ENCODE measurements around the gene SLC39A11.
"Not testable (repeated sequence)": the region's sequence is repeated elsewhere in the genome, so short reads cannot be mapped to it uniquely, and the experiment has no call there.

Gene SLC39A11

DNA sequence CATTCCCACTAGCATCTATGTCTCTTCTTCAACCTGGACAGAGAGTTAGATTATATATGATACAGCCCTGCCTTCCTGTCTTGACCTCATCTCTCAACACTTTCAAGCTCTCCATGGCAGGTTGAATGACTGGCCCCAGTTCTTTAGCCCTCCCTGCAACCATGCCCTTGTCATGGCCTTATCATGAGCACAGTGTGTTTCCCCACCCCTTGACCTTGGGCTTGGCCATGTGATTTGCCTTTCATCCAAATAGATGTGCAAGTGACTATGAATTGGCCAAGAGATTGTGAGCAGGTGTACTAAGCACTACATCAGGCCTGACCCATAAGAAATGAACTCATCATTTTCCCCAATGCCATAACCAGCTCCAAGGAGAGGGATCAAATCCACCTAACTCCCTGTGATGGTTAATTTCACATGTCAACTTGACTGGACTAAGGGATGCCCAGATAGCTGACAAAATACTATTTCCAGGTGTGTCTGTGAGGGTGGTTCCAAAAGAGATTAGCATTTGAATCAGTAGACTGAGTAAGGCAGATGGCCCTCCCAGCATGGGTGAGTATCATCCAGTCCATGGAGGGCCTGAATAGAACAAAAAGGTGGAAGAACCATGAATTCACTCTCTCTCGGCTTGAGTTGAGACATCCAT is 97.4 kb downstream of the SLC39A11 start:
- Mint-ChIP-seq H3K27me3 (ENCODE audit: low read depth, poor library complexity) (no peaks in the 10 kb centered on the region), H3K9me3 (peaks cover 15% of the 10 kb centered on the region), H3K27ac (no peak overlapping the region), H3K4me3 (no peak overlapping the region), H3K36me3 (ENCODE audit: low read depth) (peaks cover 13% of the 10 kb centered on the region), H3K4me1 (peaks cover 7% of the 10 kb centered on the region)
- DNase-seq, result no peak
- TF ChIP-seq, protein P1, sequence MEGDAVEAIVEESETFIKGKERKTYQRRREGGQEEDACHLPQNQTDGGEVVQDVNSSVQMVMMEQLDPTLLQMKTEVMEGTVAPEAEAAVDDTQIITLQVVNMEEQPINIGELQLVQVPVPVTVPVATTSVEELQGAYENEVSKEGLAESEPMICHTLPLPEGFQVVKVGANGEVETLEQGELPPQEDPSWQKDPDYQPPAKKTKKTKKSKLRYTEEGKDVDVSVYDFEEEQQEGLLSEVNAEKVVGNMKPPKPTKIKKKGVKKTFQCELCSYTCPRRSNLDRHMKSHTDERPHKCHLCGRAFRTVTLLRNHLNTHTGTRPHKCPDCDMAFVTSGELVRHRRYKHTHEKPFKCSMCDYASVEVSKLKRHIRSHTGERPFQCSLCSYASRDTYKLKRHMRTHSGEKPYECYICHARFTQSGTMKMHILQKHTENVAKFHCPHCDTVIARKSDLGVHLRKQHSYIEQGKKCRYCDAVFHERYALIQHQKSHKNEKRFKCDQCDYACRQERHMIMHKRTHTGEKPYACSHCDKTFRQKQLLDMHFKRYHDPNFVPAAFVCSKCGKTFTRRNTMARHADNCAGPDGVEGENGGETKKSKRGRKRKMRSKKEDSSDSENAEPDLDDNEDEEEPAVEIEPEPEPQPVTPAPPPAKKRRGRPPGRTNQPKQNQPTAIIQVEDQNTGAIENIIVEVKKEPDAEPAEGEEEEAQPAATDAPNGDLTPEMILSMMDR (IDR thresholded peaks at IDR 0.05), result no peak

DNA sequence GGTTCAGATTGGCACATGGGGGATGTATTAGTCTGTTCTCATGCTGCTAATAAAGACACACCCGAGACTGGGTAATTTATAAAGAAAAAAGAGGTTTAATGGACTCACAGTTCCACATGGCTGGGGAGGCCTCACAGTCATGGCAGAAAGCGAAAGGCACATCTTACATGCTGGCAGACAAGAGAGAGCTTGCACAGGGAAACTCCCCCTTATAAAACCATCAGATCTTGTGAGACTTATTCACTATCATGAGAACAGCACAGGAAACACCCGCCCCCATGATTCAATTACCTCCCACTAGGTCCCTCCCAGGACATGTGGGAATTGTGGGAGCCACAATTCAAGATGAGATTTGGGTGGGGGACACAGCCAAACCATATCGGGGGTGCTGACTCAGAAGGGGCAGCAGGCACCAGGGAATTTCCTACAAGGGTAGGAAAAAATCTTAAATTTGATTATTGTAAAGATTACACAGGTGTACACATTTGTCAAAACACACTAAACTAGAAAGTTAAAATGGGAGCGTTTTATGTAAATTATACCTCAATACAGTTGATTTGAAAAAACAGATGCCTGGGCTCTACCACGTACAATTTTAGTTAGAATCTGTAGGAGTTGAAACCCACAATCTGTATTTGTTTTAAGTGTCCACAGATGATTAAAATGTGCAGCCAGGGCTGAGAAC is 99.6 kb downstream of the SLC39A11 start:
- not testable (repeated sequence) for H3K4me1 Mint-ChIP-seq; H3K27me3 Mint-ChIP-seq (ENCODE audit: low read depth, poor library complexity); H3K4me3 Mint-ChIP-seq; DNase-seq
- peak overlapping the region; percentile 77 for H3K27ac Mint-ChIP-seq
- peaks cover 15% of the 10 kb centered on the region for H3K9me3 Mint-ChIP-seq
- peaks cover 13% of the 10 kb centered on the region for H3K36me3 Mint-ChIP-seq (ENCODE audit: low read depth)

DNA sequence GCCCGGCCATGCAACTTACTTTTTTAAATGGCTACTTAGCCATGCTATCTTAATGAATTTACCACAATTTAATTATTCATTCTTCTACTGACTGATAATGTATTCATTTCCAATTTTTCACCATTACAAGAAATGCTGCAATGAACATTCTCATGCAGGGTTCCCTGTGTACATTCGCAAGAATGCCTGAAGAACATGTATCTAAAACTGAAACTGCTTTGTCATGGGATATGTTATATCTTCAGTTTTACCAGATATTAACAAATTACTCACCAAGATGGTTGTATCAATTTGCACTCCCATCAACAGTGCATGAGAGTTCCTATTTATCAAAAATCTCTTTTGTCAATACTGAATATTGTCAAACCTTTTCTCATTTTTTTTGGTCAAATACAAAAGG is 100.8 kb downstream of the SLC39A11 start:
- TF ChIP-seq, protein P1 (IDR thresholded peaks at IDR 0.05), result no peak
- Mint-ChIP-seq H3K36me3 (ENCODE audit: low read depth) (peaks cover 11% of the 10 kb centered on the region), H3K4me3 (no peak overlapping the region), H3K27me3 (ENCODE audit: low read depth, poor library complexity) (no peaks in the 10 kb centered on the region), H3K4me1 (peaks cover 18% of the 10 kb centered on the region), H3K9me3 (peaks cover 12% of the 10 kb centered on the region), H3K27ac (no peak overlapping the region)
- DNase-seq, result no peak

DNA sequence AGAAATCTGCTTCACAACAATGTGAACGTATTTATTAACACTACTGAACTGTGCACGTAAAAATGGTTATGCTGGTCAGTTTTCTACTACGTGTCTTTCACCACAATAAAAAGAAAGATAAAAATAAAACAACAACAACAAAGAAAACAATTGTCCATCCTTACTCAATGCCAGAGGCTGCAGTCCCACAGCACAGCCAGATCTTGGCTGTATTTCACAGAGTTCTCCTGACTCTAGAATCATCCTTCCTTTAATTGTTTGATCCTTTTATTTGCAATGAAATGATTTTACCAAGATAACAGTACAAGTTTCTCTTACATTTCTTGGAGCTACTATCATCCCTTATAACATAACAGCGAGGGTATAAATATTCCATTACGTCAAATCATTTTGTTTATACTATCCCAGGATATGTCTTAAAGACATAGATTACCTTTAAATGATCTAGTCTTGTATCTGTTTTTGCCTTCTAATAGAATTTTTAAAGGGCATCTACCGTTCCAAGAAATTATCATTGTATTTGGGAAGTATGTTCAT is 103.3 kb downstream of the SLC39A11 start:
- no peaks in the 10 kb centered on the region for H3K9me3 Mint-ChIP-seq
- no peak overlapping the region for H3K27ac Mint-ChIP-seq
- H3K4me1 Mint-ChIP-seq, result peaks cover 28% of the 10 kb centered on the region
- no peaks in the 10 kb centered on the region for H3K27me3 Mint-ChIP-seq (ENCODE audit: low read depth, poor library complexity)
- no peaks in the 10 kb centered on the region for H3K36me3 Mint-ChIP-seq (ENCODE audit: low read depth)
- no peak for DNase-seq
- TF ChIP-seq, protein P1 (IDR thresholded peaks at IDR 0.05), result no peak
- no peak overlapping the region for H3K4me3 Mint-ChIP-seq

DNA sequence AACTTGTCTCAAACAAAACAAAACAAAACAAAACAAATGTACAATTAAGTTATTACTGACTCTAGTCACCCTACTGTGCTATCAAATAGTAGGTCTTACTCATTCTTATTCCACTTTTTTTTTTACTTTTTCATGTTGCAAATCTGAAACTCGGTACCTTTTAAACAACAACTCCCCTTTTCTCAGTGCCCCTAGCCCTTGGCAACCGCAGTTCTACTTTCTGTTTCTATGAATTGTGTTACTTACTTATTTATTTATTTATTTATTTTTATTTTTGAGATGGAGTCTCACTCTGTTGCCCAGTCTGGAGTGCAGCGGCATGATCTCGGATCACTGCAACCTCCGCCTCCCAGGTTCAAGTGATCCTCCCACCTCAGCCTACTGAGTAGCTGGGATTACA is 104.0 kb downstream of the SLC39A11 start:
- Mint-ChIP-seq H3K4me3 (no peak overlapping the region), H3K36me3 (ENCODE audit: low read depth) (no peaks in the 10 kb centered on the region)

DNA sequence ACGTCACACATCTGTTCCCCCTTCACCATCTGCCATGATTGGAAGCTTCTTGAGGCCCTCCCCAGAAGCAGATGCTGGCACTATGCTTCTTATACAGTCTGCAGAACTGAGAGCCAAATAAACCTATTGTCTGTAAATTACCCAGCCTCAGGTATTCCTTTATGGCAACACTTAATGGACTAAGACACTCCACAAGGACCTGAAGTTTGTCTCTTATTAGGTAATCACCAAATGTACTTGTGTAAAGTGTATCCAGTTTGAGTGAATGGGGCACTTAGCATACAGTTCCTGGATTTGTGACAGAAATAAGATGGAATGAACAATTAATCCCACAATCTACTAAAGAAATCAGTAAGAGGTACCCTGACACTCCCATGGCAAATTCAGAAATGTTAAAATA is 105.3 kb downstream of the SLC39A11 start:
- Mint-ChIP-seq H3K27me3 (ENCODE audit: low read depth, poor library complexity) (no peaks in the 10 kb centered on the region), H3K36me3 (ENCODE audit: low read depth) (no peaks in the 10 kb centered on the region), H3K27ac (no peak overlapping the region), H3K4me1 (peaks cover 21% of the 10 kb centered on the region), H3K4me3 (no peak overlapping the region), H3K9me3 (no peaks in the 10 kb centered on the region)
- TF ChIP-seq, protein P1 (IDR thresholded peaks at IDR 0.05), result no peak
- DNase-seq, result no peak

More for the DNA sequence above, 104.0 kb downstream of the SLC39A11 start:
- TF ChIP-seq, protein P1 (IDR thresholded peaks at IDR 0.05), result no peak
- Mint-ChIP-seq H3K4me1 (peaks cover 28% of the 10 kb centered on the region), H3K27ac (no peak overlapping the region), H3K9me3 (no peaks in the 10 kb centered on the region), H3K27me3 (ENCODE audit: low read depth, poor library complexity) (no peaks in the 10 kb centered on the region)
- no peak for DNase-seq
